Activated CD8-positive, alpha-beta memory T cell treated with anti-CD3 and anti-CD28 coated beads, Interleukin-2, amount 50 U/mL, for 24 hours (primary cell): ENCODE measurements around the gene ANO7.
"Not testable (repeated sequence)": the region's sequence is repeated elsewhere in the genome, so short reads cannot be mapped to it uniquely, and the experiment has no call there.

Source experiments
- DNase-seq: peaks from one replicate; pipeline ENCODE4 v3.0.0-alpha.2; 2020; ENCODE audit errors: extremely low read depth

Gene ANO7

DNA sequence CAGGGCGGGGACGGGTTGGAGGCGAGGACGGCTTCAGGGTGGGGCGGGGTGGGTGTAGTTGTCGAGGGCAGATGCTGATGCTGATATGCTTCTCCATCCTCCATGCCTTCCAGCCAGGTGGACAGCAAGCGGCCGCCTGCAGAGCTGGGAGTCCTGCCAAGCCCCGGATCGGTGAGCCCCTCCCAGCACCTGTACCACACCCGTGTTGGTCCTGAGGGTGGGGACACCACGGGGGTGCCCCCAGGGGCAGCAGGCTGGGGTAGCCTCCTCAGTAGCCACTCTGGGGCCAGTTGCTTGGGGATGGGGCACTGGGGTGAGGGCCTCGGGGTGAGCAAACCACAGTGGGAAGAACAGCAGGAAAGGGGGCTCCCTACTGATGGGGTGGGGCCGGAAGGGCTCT is 2.6 kb downstream of the ANO7 start:
- no peak for DNase-seq

- no peak for DNase-seq
These were observed 4.8 kb downstream of the ANO7 start for GRCh38 chr2:241193271-241193670.

DNA sequence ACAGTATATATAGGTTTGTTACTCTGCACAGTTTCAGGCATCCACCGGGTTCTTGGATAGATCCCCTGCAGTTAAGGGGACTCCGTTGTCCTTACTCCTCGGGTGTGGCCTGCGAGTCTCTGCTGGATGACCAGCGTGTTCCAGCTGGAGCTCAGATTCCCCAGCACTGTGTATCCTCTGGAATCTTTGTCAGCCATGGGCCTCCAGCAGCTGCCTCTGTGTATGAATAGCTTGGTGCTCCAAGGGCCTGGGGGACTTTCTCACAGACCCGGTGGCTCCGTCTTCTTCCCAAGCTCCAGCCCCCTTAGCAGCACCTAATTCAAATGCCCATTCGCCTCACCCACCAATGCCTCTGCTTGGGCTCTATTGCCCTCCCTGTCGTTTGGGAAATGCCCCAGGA is 6.3 kb downstream of the ANO7 start:
- DNase-seq, result no peak

GRCh38 chr2:241195506-241196130 is 7.1 kb downstream of the ANO7 start:
- no peak for DNase-seq

DNA sequence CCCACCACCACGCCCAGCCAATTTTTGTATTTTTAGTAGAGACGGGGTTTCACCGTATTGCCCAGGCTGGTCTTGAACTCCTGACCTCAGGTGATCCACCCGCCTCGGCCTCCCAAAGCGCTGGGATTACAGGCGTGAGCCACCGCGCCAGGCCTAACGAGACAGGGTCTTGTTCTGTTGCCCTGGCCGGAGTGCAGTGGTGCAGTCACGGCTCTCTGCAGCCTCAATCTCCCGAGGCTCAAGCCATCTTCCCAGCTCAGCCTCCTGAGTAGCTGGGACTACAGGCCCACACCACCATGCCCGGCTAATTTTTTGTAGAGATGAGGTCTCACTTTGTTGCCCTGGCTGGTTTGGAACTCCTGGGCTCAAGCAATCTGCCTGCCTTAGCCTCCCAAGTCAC is 8.8 kb downstream of the ANO7 start:
- not testable (repeated sequence) for DNase-seq

- DNase-seq, result no peak
These were observed 9.5 kb downstream of the ANO7 start for GRCh38 chr2:241197947-241198346.

- no peak for DNase-seq
These were observed 10.2 kb downstream of the ANO7 start for GRCh38 chr2:241198381-241199279.

- DNase-seq, result no peak
These were observed 10.8 kb downstream of the ANO7 start for GRCh38 chr2:241199286-241199685.

GRCh38 chr2:241199897-241200821 is 11.7 kb downstream of the ANO7 start:
- DNase-seq, result no peak

DNA sequence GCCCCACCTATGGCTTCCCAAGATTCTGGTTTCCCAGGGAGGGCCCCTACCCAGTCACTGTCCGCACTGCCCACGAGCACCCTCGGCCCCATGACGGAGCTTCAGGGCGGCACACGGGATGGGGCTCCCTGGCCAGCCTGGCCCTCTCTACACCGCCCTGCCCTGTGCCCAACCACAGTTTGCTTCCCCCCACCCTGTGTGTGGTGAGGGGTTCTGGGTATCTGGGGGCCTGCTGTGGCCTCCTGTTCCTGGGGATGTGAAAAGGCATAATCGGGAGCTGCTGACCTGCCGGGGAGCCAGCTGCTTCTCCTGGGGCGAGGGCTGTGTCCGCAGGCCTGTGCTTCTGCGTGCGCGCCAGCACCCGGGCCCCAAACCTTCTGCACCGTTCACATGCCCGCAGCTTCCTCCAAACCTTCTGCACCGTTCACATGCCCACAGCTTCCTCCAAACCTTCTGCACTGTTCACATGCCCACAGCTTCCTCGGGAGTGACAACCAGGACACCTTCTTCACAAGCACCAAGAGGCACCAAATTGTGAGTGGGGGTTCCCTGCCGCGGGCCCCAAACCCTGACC is 12.4 kb downstream of the ANO7 start:
- no peak for DNase-seq

DNA sequence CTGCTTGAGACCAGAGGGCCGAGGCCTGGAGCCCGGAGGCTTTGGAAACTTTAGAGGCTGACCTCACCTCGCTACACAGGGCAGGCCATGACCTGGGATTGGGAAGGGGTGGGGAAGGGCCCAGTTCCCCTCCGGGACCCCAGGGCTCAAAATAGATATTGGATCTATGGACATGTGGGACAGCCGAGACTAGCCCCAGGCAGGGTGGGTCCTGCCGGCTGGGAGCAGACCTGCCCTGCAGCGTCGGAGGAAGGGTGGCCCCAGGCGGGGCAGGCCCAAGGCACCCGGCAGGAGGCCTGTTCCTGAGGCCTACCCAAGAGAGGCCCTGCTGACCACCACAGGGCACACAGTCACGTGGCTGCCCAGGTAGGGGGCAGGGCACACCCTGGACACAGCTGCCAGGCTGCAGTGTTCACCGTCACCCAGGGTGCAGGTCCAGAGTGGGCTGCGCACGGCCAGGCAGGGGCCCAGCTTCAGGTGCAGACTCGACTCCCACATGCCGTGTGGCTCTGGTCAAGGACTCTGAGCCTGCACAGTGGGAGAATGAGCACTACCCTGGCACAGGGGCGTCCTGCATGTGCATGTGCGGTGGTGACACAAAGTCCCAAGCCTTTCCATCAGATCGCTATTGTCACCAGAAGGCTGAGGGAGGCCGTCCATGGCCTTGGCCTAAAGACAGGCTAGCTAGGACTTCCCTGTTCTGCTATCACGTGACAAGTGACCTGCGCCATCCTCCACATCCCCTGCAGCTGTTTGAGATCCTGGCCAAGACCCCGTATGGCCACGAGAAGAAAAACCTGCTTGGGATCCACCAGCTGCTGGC is 13.2 kb downstream of the ANO7 start:
- DNase-seq, result no peak

DNA sequence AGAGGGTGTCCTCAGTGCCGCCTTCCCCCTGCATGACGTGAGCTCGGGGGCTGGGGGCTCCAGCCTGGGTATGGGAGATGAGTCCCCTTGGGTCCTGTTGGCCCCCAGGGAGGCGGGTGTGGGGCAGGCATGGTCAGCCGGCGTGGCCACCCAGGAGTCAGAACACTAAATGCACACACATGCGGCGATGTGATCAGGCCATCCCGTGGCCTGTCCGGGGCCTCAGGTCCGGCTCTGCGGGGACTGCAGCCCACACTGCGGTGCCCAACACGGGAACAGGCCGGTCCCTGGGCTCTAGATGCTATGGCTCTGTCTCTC is 13.8 kb downstream of the ANO7 start:
- no peak for DNase-seq

DNA sequence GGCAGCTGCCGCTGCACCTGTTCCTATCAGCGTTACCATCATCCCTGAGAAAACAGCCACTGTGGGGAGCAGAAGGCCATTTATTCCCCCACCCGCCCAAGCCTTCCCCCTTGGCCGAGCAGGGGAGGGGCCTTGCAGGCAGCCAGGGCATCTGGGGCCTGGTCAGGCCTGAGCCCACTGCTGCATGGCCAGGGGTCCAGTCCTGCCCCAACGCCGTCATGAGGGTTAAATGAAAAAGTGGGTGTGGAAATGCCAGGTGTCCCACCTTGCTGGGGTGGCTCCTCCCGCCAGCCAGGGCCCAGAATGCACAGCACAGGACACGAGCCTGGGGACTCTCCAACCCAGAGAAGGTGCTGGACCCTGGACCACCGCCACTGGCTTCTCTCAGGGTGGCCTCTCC is 14.2 kb downstream of the ANO7 start:
- DNase-seq, result no peak

DNA sequence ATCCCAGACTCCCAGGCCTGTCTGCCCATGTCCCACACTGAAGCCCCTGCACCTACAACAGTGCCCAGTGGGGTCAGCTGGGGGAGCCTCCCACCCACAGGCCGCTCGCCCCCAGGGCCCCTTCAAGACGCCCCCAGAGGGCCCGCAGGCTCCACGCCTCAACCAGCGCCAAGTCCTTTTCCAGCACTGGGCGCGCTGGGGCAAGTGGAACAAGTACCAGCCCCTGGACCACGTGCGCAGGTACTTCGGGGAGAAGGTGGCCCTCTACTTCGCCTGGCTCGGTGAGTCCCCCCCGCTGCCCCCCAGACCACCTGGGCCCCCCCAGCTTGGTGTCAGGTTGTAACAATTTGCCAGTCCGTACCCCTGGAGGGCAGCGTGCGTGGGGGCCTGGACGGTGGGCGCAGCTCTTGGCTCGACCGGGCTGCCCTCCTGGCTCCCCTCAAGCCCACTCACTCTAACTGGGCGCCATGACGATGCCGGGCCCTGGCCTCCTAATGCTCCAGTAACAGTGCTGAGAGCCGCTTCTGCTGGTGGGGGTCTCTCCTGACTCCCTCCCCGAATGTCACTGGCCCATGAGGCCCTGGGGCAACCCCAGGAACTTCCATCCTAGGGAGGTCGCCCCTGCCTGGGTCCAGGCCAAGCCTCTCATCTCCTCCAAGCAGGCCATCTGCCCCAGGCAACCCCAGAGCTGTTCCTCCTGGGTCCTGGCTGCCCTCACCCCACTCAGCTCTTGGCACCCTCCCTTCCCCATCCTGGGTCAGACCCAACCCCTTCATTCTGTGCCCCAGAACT is 14.9 kb downstream of the ANO7 start:
- no peak for DNase-seq

- no peak for DNase-seq
These were observed 15.5 kb downstream of the ANO7 start for GRCh38 chr2:241204010-241204384.

GRCh38 chr2:241204490-241204889 is 16.0 kb downstream of the ANO7 start:
- DNase-seq, result no peak

DNA sequence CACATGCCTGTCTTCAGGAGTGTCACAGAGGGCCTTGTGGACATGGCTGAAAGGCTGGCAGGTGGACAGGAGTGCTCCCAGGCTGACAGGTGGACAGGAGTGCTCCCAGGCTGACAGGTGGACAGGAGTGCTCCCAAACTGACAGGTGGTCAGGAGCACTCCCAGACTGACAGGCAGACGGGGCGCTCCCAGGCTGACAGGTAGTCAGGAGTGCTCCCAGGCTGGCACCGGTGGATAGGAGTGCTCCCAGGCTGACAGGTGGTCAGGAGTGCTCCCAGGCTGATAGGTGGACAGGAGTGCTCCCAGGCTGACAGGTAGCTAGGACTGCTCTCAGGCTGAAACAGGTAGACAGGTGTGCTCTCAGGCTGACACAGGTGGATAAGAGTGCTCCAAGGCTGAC is 16.6 kb downstream of the ANO7 start:
- no peak for DNase-seq

GRCh38 chr2:241207151-241207550 is 18.7 kb downstream of the ANO7 start:
- DNase-seq, result no peak

GRCh38 chr2:241207641-241208040 is 19.2 kb downstream of the ANO7 start:
- no peak for DNase-seq

- no peak for DNase-seq
These were observed 19.6 kb downstream of the ANO7 start for GRCh38 chr2:241208058-241208457.
